ENCODE results near the gene TBL1XR1.

DNA sequence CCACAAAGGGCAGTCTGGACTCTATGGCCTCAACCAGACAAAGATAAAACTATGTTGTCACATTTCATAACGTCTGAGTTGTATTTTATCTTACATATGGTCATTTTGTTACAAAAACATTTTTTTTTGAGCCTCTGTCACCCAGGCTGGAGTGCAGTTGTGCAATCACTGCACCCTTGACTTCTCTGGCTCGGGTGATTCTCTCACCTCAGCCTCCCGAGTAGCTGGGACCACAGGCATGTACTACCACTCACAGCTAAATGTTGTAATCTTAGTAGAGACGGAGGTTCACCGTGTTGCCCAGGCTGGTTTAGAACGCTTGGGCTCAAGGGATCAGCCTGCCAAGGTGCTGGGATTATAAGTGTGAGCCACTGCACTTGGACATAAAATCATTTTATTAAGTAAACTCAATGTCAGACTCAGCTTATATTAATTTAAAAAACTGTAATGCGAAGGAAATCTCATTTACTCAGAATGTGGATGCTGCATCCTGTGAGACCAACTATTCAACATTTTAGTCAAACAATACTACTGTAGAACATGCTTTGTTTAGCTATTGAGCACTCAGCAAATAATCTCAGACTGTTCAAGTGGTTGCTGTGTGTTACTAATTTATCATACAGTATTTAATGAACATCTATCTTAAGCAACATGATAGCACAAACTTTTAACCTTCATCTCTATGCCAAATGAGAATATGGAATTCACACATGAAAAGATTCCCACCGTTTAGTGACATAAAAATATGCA, 209.2 kb downstream of the TBL1XR1 start:
- TF ChIP-seq GATA2 (IDR thresholded peaks at IDR 0.05; ENCODE audit: low read depth, low read length): no peak
- TF ChIP-seq GATA3 (IDR thresholded peaks at IDR 0.05; ENCODE audit: low read depth, low read length): no peak

Measured in SH-SY5Y (cell line).